GM19395 (cell line): ENCODE measurements around the gene LMX1A.

Source experiments
- ATAC-seq: cut with Tn5 transposase; IDR thresholded peaks from one replicate; pipeline ENCODE4 v1.9.1; 2021; ENCODE audit warnings: mild to moderate bottlenecking, moderate library complexity; ENCODE audit not compliant: unreplicated experiment

Gene LMX1A

GRCh38 chr1:165173409-165173808, 183.1 kb downstream of the LMX1A start:
- ATAC-seq: no peak

- ATAC-seq: no peak
Measured at GRCh38 chr1:165172666-165173065, 183.8 kb downstream of the LMX1A start.

- ATAC-seq: no peak
Measured at GRCh38 chr1:165169729-165170128, 186.8 kb downstream of the LMX1A start.

DNA sequence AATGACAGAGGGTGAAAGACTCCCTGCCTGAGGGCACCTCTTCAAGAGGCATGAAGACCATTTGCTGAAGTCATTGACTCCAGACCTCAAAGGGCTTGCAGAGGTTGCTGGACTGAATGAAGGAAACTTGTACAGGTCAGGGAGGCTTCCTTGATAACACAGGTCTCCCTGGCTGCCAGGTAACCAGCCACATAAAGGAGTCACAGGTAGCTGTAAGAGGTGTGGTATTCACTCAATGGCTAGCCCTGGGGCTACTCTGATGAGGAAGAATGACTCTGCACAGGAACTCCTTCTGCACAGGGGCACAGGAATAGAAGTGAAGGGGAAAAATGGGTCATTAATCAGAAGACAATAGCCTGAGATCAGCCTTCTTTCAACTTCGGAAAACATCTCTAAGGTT, 187.5 kb downstream of the LMX1A start:
- no peak for ATAC-seq

GRCh38 chr1:165168467-165168866, 188.0 kb downstream of the LMX1A start:
- no peak for ATAC-seq

- ATAC-seq: no peak
Measured at GRCh38 chr1:165162671-165163241, 193.8 kb downstream of the LMX1A start.

- no peak for ATAC-seq
Measured at GRCh38 chr1:165161130-165161529, 195.4 kb downstream of the LMX1A start.

GRCh38 chr1:165153182-165153581, 203.3 kb downstream of the LMX1A start:
- no peak for ATAC-seq

DNA sequence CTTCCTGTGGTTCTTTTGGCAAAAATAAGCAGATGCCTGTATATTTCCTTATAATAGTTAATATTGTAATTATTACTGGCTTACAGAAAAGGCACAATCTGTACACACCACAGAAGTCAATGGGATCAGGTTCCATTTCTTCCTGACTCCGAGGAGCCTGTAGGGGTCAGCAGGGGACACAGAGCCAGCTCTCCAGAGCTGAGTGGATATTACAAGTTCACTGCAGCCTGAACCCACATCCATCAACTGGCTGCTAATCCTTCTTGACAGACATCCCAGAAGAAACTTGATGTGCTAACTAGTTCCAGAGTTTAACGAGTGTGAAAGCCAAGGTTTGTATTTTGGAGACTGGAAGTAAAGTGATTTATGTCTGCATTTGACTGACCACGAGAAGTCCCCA, 203.8 kb downstream of the LMX1A start:
- ATAC-seq: no peak

DNA sequence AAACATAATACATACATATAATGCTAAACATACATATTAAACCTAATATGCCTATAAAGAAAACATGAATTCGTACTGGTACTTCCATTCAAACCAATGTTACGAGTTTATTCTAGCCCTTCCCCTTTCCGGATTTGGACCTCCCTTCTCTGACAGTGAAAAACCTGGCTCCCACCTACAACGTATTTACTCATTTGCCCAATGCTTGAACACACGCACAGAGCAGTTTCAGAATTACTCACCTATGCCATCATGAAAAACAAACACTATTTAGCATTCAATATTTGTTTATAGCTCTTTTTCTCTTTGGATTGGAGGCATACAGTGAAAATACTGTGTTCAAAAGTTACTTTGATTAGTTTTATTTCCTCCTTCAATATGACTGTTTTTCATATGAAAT, 204.4 kb downstream of the LMX1A start:
- ATAC-seq: no peak
